HCT116 (cell line): Measurements from ENCODE around the gene KNDC1. TPM values are rescaled to one million over a fixed set of nuclear protein-coding genes. Genes with fewer than 3 reads are reported as not detected.
"Not testable (repeated sequence)": the region's sequence is repeated elsewhere in the genome, so short reads cannot be mapped to it uniquely, and the experiment has no call there.

Source experiments
- ATAC-seq: fragments of 200-7000 bp; cut with Tn5 transposase; 2 replicates; pipeline ENCODE4 v1.9.1; 2020; ENCODE audit warnings: mild to moderate bottlenecking, moderate library complexity
- BruUV-seq: library from RNA; stranded (reverse); fragments of 400-500 nt; replicated peaks from 2 replicates; lab custom pipeline; 2021; lab: Mats Ljungman, UMichigan
- CTCF ChIA-PET: fragments of 300-600 bp; sonication (Branson Sonifier 250); formaldehyde crosslinking; loops from one replicate; lab custom pipeline; 2021; ENCODE audit warnings: antibody characterized with exemption; lab: Charles Lee
- POLR2A ChIA-PET: fragments of 300-600, 350-600 bp; sonication (Branson Sonifier 250); formaldehyde crosslinking; loops from one replicate; lab custom pipeline; 2021; ENCODE audit warnings: antibody characterized with exemption; lab: Charles Lee
- RAD21 ChIA-PET, 2 experiments: fragments of 300-600 bp; sonication (Branson Sonifier 250); formaldehyde crosslinking; loops; one replicate each; lab custom pipeline; 2023; ENCODE audit warnings: low total read pairs in 2 of 2; ENCODE audit not compliant: uncharacterized antibody in 2 of 2, unreplicated experiment in 2 of 2, low non-redundant PET in 1 of 2; lab: Charles Lee
- DNase-seq: peaks from one replicate; pipeline ENCODE4 v3.0.0-alpha.2; 2010; ENCODE audit warnings: low read depth, low spot score
- H2AFZ ChIP-seq: fragments of 200-600 bp; shearing (Covaris generic), sonication (generic); 2 replicates; pipeline ENCODE4 v1.6.1; 2017; ENCODE audit warnings: low read depth, mixed run types, mixed read lengths, antibody characterized with exemption, low read length; ENCODE audit not compliant: poor library complexity, severe bottlenecking
- H3K27ac ChIP-seq: 2 replicates; pipeline ENCODE4 v1.5.1; 2012; ENCODE audit warnings: low read depth, low read length
- H3K27me3 ChIP-seq: fragments of 200-600 bp; sonication (generic); 2 replicates; pipeline ENCODE4 v1.6.1; 2016; ENCODE audit warnings: mixed run types, low read length, mixed read lengths; ENCODE audit not compliant: insufficient read depth
- H3K36me3 ChIP-seq, 2 experiments: fragments of 200-500 bp in 1 of 2; fragments of 200-600 bp in 1 of 2; sonication (Bioruptor generic) in 1 of 2; sonication (generic) in 1 of 2; 2 replicates each; pipeline versions ENCODE4 v1.5.1 to v1.6.1; 2014 to 2016; ENCODE audit warnings: low read length in 2 of 2, inconsistent platforms in 1 of 2, mixed read lengths in 1 of 2, mixed run types in 1 of 2; ENCODE audit not compliant: insufficient read depth in 2 of 2, control insufficient read depth in 1 of 2
- H3K4me1 ChIP-seq, 2 experiments: fragments of 200-600 bp in 1 of 2; sonication (generic) in 1 of 2; 2 replicates each; pipeline versions ENCODE4 v1.5.1 to v1.6.1; 2012 to 2017; ENCODE audit warnings: low read length in 2 of 2, inconsistent platforms in 1 of 2, mild to moderate bottlenecking in 1 of 2, mixed read lengths in 1 of 2, mixed run types in 1 of 2, moderate library complexity in 1 of 2; ENCODE audit not compliant: insufficient read depth in 2 of 2, control insufficient read depth in 1 of 2
- H3K4me2 ChIP-seq: fragments of 200-600 bp; sonication (generic); 2 replicates; pipeline ENCODE4 v1.6.1; 2017; ENCODE audit warnings: mixed run types, low read length, mixed read lengths
- H3K4me3 ChIP-seq, 2 experiments: fragments of 200-600 bp in 1 of 2; sonication (generic) in 1 of 2; replicated peaks in 1 of 2; 2 replicates each; pipeline ENCODE4 v1.5.1; 2011 to 2016; ENCODE audit warnings: low read length in 2 of 2, control low read depth in 1 of 2, low read depth in 1 of 2, mild to moderate bottlenecking in 1 of 2, mixed read lengths in 1 of 2, mixed run types in 1 of 2
- H3K79me2 ChIP-seq: fragments of 200-600 bp; sonication (generic); 2 replicates; pipeline ENCODE4 v1.6.1; 2017; ENCODE audit warnings: mild to moderate bottlenecking, mixed run types, low read length, moderate library complexity, mixed read lengths; ENCODE audit not compliant: insufficient read depth
- H3K9ac ChIP-seq: fragments of 200-600 bp; sonication (generic); 2 replicates; pipeline ENCODE4 v1.6.1; 2016; ENCODE audit warnings: low read length, mixed read lengths
- H3K9me2 ChIP-seq: fragments of 200-600 bp; sonication (generic), shearing (Covaris generic); 2 replicates; pipeline ENCODE4 v1.6.1; 2017; ENCODE audit warnings: mixed run types, mild to moderate bottlenecking, moderate library complexity; ENCODE audit not compliant: insufficient read depth
- H3K9me3 ChIP-seq, 2 experiments: fragments of 200-500 bp in 1 of 2; fragments of 200-600 bp in 1 of 2; sonication (Bioruptor generic) in 1 of 2; sonication (generic) in 1 of 2; 2 replicates each; pipeline ENCODE4 v1.6.1; 2014 to 2017; ENCODE audit warnings: low read length in 2 of 2, mixed read lengths in 2 of 2, inconsistent platforms in 1 of 2, low read depth in 1 of 2, mild to moderate bottlenecking in 1 of 2, mixed run types in 1 of 2, moderate library complexity in 1 of 2; ENCODE audit not compliant: control insufficient read depth in 1 of 2, insufficient read depth in 1 of 2
- H4K20me1 ChIP-seq: fragments of 200-600 bp; sonication (generic), shearing (Covaris generic); 2 replicates; pipeline ENCODE4 v1.6.1; 2017; ENCODE audit warnings: mixed run types, mild to moderate bottlenecking, moderate library complexity; ENCODE audit not compliant: insufficient read depth
- CBX3 ChIP-seq: IDR thresholded peaks from 2 replicates; pipeline ENCODE4 v1.6.1; 2012; ENCODE audit warnings: low read depth
- ELF1 ChIP-seq: IDR thresholded peaks from 2 replicates; pipeline ENCODE4 v1.6.1; 2012; ENCODE audit warnings: low read depth, borderline replicate concordance
- EZH2phosphoT487 ChIP-seq: fragments of 200-600 bp; IDR thresholded peaks from 2 replicates; pipeline ENCODE4 v1.6.1; 2018; ENCODE audit warnings: antibody characterized with exemption, borderline replicate concordance
- MAX ChIP-seq: IDR thresholded peaks from 2 replicates; pipeline ENCODE4 v1.6.1; 2012
- POLR2AphosphoS5 ChIP-seq: IDR thresholded peaks from 2 replicates; pipeline ENCODE4 v1.6.1; 2011; ENCODE audit warnings: mild to moderate bottlenecking, low read depth, low read length, moderate library complexity
- RAD21 ChIP-seq: IDR thresholded peaks from 2 replicates; pipeline ENCODE4 v1.6.1; 2012; ENCODE audit warnings: low read depth, mild to moderate bottlenecking
- SP1 ChIP-seq: IDR thresholded peaks from 2 replicates; pipeline ENCODE4 v1.6.1; 2012; ENCODE audit warnings: low read depth
- TCF7L2 ChIP-seq: IDR thresholded peaks from 2 replicates; pipeline ENCODE4 v1.7.0; 2011; ENCODE audit warnings: borderline replicate concordance, inconsistent platforms; ENCODE audit not compliant: insufficient read depth, insufficient read length; ENCODE audit errors: extremely low read depth
- ZFX ChIP-seq: fragments of 450-650 bp; IDR thresholded peaks from 2 replicates; pipeline ENCODE4 v1.6.1; 2017
- ZNF274 ChIP-seq: fragments of 200-500 bp; sonication (Bioruptor generic); IDR thresholded peaks from 2 replicates; pipeline ENCODE4 v1.6.1; 2014; ENCODE audit warnings: mild to moderate bottlenecking, low read depth, low read length, inconsistent platforms
- intact Hi-C: fragments of 100-400 bp; cut with micrococcal nuclease; formaldehyde crosslinking; loops from 2 replicates; pipeline ENCODE4 v1.10.0; 2022
- total RNA-seq: library from RNA; stranded (reverse); gene quantifications from one replicate; pipeline ENCODE4 v1.2.1, GENCODE V29; 2021; ENCODE audit not compliant: unreplicated experiment
- TF ChIP-seq, protein P1 (sequence below): IDR thresholded peaks from 2 replicates; pipeline ENCODE4 v1.6.1; 2012
- TF ChIP-seq, protein P2 (sequence below), 3 experiments: fragments of 200-600 bp in 1 of 3; sonication (generic) in 1 of 3; IDR thresholded peaks in 2 of 3; conservative IDR thresholded peaks in 1 of 3; 2 replicates each; pipeline ENCODE4 v1.5.1; 2012 to 2017; ENCODE audit warnings: low read depth in 2 of 3, low read length in 2 of 3, antibody characterized with exemption in 1 of 3, borderline replicate concordance in 1 of 3, control low read depth in 1 of 3, mild to moderate bottlenecking in 1 of 3, mixed read lengths in 1 of 3, mixed run types in 1 of 3, moderate library complexity in 1 of 3; ENCODE audit not compliant: insufficient read depth in 1 of 3

Gene KNDC1
- total RNA-seq, 1 experiment from 2014 or later, result 3.6 TPM

GRCh38 chr10:133231946-133232574 is 72.0 kb downstream of the KNDC1 start:
- Histone ChIP-seq H3K4me2 (no peak overlapping the region), H3K9ac (no peak overlapping the region)

GRCh38 chr10:133234796-133235195 is 74.8 kb downstream of the KNDC1 start:
- BruUV-seq, ATAC-seq, intact Hi-C loops, H3K4me2 ChIP-seq, H3K79me2 ChIP-seq, H3K36me3 ChIP-seq, H4K20me1 ChIP-seq, H3K27me3 ChIP-seq, H3K9me3 ChIP-seq, H3K9me2 ChIP-seq, H3K9ac ChIP-seq, POLR2A ChIA-PET, DNase-seq, RAD21 ChIA-PET, H2AFZ ChIP-seq, H3K27ac ChIP-seq, H3K4me3 ChIP-seq, CTCF ChIA-PET, H3K4me1 ChIP-seq: not testable (repeated sequence)

More at GRCh38 chr10:133231946-133232574, 72.0 kb downstream of the KNDC1 start:
- H3K9me3 ChIP-seq, result no peaks in the 10 kb centered on the region
- H3K9me2 ChIP-seq, result no peaks in the 10 kb centered on the region
- ChIA-PET RAD21 (no interaction called here), CTCF (no interaction called here), POLR2A (no interaction called here)
- BruUV-seq, result no TSS peak
- no peaks in the 10 kb centered on the region for H3K36me3 ChIP-seq
- H4K20me1 ChIP-seq, result no peaks in the 10 kb centered on the region
- ATAC-seq (no peak), DNase-seq (no peak)
- H3K79me2 ChIP-seq, result no peaks in the 10 kb centered on the region
- no peak for TF ChIP-seq RAD21
- TF ChIP-seq ZFX, result no peak
- TF ChIP-seq CBX3, result no peak
- TF ChIP-seq, protein P1, sequence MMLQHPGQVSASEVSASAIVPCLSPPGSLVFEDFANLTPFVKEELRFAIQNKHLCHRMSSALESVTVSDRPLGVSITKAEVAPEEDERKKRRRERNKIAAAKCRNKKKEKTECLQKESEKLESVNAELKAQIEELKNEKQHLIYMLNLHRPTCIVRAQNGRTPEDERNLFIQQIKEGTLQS, result no peak
- TF ChIP-seq ELF1, result no peak
- TF ChIP-seq SP1, result no peak
- TF ChIP-seq EZH2phosphoT487, result no peak
- TF ChIP-seq, protein P2, sequence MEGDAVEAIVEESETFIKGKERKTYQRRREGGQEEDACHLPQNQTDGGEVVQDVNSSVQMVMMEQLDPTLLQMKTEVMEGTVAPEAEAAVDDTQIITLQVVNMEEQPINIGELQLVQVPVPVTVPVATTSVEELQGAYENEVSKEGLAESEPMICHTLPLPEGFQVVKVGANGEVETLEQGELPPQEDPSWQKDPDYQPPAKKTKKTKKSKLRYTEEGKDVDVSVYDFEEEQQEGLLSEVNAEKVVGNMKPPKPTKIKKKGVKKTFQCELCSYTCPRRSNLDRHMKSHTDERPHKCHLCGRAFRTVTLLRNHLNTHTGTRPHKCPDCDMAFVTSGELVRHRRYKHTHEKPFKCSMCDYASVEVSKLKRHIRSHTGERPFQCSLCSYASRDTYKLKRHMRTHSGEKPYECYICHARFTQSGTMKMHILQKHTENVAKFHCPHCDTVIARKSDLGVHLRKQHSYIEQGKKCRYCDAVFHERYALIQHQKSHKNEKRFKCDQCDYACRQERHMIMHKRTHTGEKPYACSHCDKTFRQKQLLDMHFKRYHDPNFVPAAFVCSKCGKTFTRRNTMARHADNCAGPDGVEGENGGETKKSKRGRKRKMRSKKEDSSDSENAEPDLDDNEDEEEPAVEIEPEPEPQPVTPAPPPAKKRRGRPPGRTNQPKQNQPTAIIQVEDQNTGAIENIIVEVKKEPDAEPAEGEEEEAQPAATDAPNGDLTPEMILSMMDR (IDR thresholded peaks at IDR 0.05 in 2 of 3, conservative IDR thresholded peaks at IDR 0.05 in 1 of 3; ENCODE audit: borderline replicate concordance in 1 of 3, insufficient read depth in 1 of 3, low read depth in 2 of 3, low read length in 2 of 3), result no peak
- no peak for TF ChIP-seq TCF7L2
- no peak for TF ChIP-seq ZNF274
- no peak for TF ChIP-seq MAX
- no peak for TF ChIP-seq POLR2AphosphoS5
- no peak overlapping the region for H2AFZ ChIP-seq
- intact Hi-C loops, result no loop called here
- H3K27me3 ChIP-seq, result no peaks in the 10 kb centered on the region
- no peaks in the 10 kb centered on the region for H3K4me1 ChIP-seq
- H3K27ac ChIP-seq, result no peak overlapping the region
- H3K4me3 ChIP-seq, result no peak overlapping the region
